Endodermal cell (in vitro differentiated cells): Measurements from ENCODE around the gene CGN. TPM values are rescaled to one million over a fixed set of nuclear protein-coding genes. Genes with fewer than 3 reads are reported as not detected.

Experiments
- DNase-seq: peaks from one replicate; pipeline ENCODE4 v3.0.0-alpha.2; 2017
- H3K27ac ChIP-seq: 2 replicates; pipeline ENCODE4 v1.5.1; 2013; ENCODE audit warnings: mild to moderate bottlenecking, low read depth, low read length, moderate library complexity
- H3K27me3 ChIP-seq: 2 replicates; pipeline ENCODE4 v1.6.1; 2013; ENCODE audit warnings: mild to moderate bottlenecking, low read length, moderate library complexity; ENCODE audit not compliant: insufficient read depth, control insufficient read depth, poor library complexity, severe bottlenecking
- H3K36me3 ChIP-seq: 2 replicates; pipeline ENCODE4 v1.7.0; 2013; ENCODE audit warnings: mild to moderate bottlenecking, low read length, moderate library complexity; ENCODE audit not compliant: control insufficient read depth, insufficient read depth
- H3K4me1 ChIP-seq: one replicate; pipeline ENCODE4 v1.7.0; 2013; ENCODE audit warnings: low read length; ENCODE audit not compliant: control insufficient read depth, insufficient read depth
- H3K4me3 ChIP-seq: 2 replicates; pipeline ENCODE4 v1.5.1; 2013; ENCODE audit warnings: mild to moderate bottlenecking, low read length, moderate library complexity
- H3K9ac ChIP-seq: 2 replicates; pipeline ENCODE4 v1.6.1; 2013; ENCODE audit warnings: mild to moderate bottlenecking, low read length, moderate library complexity; ENCODE audit not compliant: poor library complexity, severe bottlenecking; ENCODE audit errors: extremely low read depth
- H3K9me3 ChIP-seq: 2 replicates; pipeline ENCODE4 v1.6.1; 2013; ENCODE audit warnings: mild to moderate bottlenecking, low read length, moderate library complexity; ENCODE audit not compliant: control insufficient read depth
- H3K27ac Mint-ChIP-seq: 2 replicates; pipeline ENCODE4 v1.8.0; 2020; ENCODE audit warnings: mixed read lengths
- H3K27me3 Mint-ChIP-seq: 2 replicates; pipeline ENCODE4 v1.8.0; 2021; ENCODE audit warnings: mild to moderate bottlenecking, mixed read lengths; ENCODE audit not compliant: insufficient read depth
- H3K36me3 Mint-ChIP-seq: 2 replicates; pipeline ENCODE4 v1.8.0; 2020; ENCODE audit warnings: low read depth, mixed read lengths
- H3K4me1 Mint-ChIP-seq: 2 replicates; pipeline ENCODE4 v1.8.0; 2020; ENCODE audit warnings: mixed read lengths
- H3K4me3 Mint-ChIP-seq: 2 replicates; pipeline ENCODE4 v1.8.0; 2020; ENCODE audit warnings: mild to moderate bottlenecking, moderate library complexity, mixed read lengths
- H3K9me3 Mint-ChIP-seq: 2 replicates; pipeline ENCODE4 v1.8.0; 2020; ENCODE audit warnings: mild to moderate bottlenecking, mixed read lengths
- CTCF ChIP-seq: fragments of 200-600 bp; sonication (generic); conservative IDR thresholded peaks from 2 replicates; pipeline ENCODE4 v1.5.0; 2021; ENCODE audit warnings: antibody characterized with exemption, mild to moderate bottlenecking
- WGBS, 2 experiments: methylation state at CpG; one replicate each; pipeline versions ENCODE4 v1.1.5 to v1.1.7; 2013; ENCODE audit warnings: missing lambda C conversion rate in 2 of 2, mixed read lengths in 1 of 2; ENCODE audit not compliant: insufficient coverage in 1 of 2, insufficient read length in 1 of 2; 5-methylcytosine and 5-hydroxymethylcytosine counted together
- total RNA-seq, 2 donors: library from RNA; stranded (reverse); fragmentation: NEBNext Ultra II Directional in 1 of 2; extraction: Animal tissue kit (Norgen Biotek cat#: 25700) in 1 of 2; gene quantifications; 2 replicates in 1 of 2; 3 replicates in 1 of 2; pipeline ENCODE4 v1.2.1, GENCODE V29; 2021

The CGN gene
- total RNA-seq, 2 donors from 2014 or later, result 39.7 to 39.9 TPM

GRCh38 chr1:151495316-151495715 lies 15.9 kb upstream of the CGN start:
- Mint-ChIP-seq H3K9me3 (no peaks in the 10 kb centered on the region), H3K4me1 (peaks cover 31% of the 10 kb centered on the region), H3K27ac (peak overlapping the region; percentile 31), H3K4me3 (no peak overlapping the region), H3K36me3 (no peaks in the 10 kb centered on the region), H3K27me3 (peaks cover 3% of the 10 kb centered on the region)
- peak overlapping the region; percentile 32 for H3K27ac ChIP-seq
- TF ChIP-seq CTCF, result no peak
- DNase-seq, result no peak
- H3K36me3 ChIP-seq, result no peaks in the 10 kb centered on the region
- no peaks in the 10 kb centered on the region for H3K27me3 ChIP-seq
- H3K4me3 ChIP-seq, result no peak overlapping the region
- 67 to 71% methylated on average over 1 of the region's 1 CpG for WGBS, 2 experiments
- no peak overlapping the region for H3K9ac ChIP-seq
- H3K9me3 ChIP-seq, result no peaks in the 10 kb centered on the region
- H3K4me1 ChIP-seq, result peaks cover 14% of the 10 kb centered on the region

GRCh38 chr1:151499365-151499764 lies 11.8 kb upstream of the CGN start:
- Mint-ChIP-seq H3K4me3 (no peak overlapping the region), H3K9me3 (no peaks in the 10 kb centered on the region)

GRCh38 chr1:151499930-151500329 lies 11.3 kb upstream of the CGN start:
- 84 to 88% methylated on average over 1 of the region's 1 CpG for WGBS, 2 experiments
- Histone ChIP-seq H3K4me3 (no peak overlapping the region), H3K4me1 (peaks cover 15% of the 10 kb centered on the region), H3K9me3 (no peaks in the 10 kb centered on the region), H3K27me3 (no peaks in the 10 kb centered on the region), H3K36me3 (no peaks in the 10 kb centered on the region), H3K9ac (no peak overlapping the region), H3K27ac (no peak overlapping the region)
- Mint-ChIP-seq H3K4me1 (peaks cover 35% of the 10 kb centered on the region), H3K36me3 (no peaks in the 10 kb centered on the region), H3K9me3 (no peaks in the 10 kb centered on the region), H3K27me3 (peaks cover 3% of the 10 kb centered on the region), H3K27ac (no peak overlapping the region), H3K4me3 (no peak overlapping the region)
- DNase-seq, result no peak
- TF ChIP-seq CTCF, result no peak

More at GRCh38 chr1:151499365-151499764, 11.8 kb upstream of the CGN start:
- Histone ChIP-seq H3K4me1 (peaks cover 15% of the 10 kb centered on the region), H3K36me3 (no peaks in the 10 kb centered on the region), H3K9ac (no peak overlapping the region), H3K27me3 (no peaks in the 10 kb centered on the region), H3K27ac (no peak overlapping the region), H3K9me3 (no peaks in the 10 kb centered on the region), H3K4me3 (no peak overlapping the region)
- H3K27me3 Mint-ChIP-seq, result peaks cover 3% of the 10 kb centered on the region
- WGBS, 2 experiments, result 97 to 98% methylated on average over 3 to 5 of the region's 5 CpGs
- no peak overlapping the region for H3K27ac Mint-ChIP-seq
- TF ChIP-seq CTCF, result no peak
- no peaks in the 10 kb centered on the region for H3K36me3 Mint-ChIP-seq
- peaks cover 36% of the 10 kb centered on the region for H3K4me1 Mint-ChIP-seq
- DNase-seq, result no peak
